T-cell (primary cell): ENCODE results near the gene ZKSCAN1. TPM values are rescaled to one million over a fixed set of nuclear protein-coding genes. Genes with fewer than 3 reads are reported as not detected.
A peak's percentile ranks its signal among the peaks of the same experiment; 100 is the strongest.
"Not testable (repeated sequence)": the region's sequence is repeated elsewhere in the genome, so short reads cannot be mapped to it uniquely, and the experiment has no call there.

Experiments
- ATAC-seq, 4 experiments: fragments of 200-7000 bp in 3 of 4; fragments of 150-1000 bp in 1 of 4; cut with Tn5 transposase; replicated peaks in 1 of 4; 1 replicate in 3 of 4; 2 replicates in 1 of 4; pipeline ENCODE4 v1.10.0; 2021; ENCODE audit warnings: moderate library complexity in 3 of 4, mild to moderate bottlenecking in 2 of 4, moderate number of reproducible peaks in 1 of 4
- CTCF ChIA-PET, 2 donors: fragments of 300-600 bp; sonication (Branson Sonifier 250); formaldehyde crosslinking; loops; one replicate each; lab custom pipeline; 2022; ENCODE audit warnings: antibody characterized with exemption in 2 of 2; lab: Charles Lee
- POLR2A ChIA-PET, 2 donors: fragments of 300-600 bp; sonication (Branson Sonifier 250); formaldehyde crosslinking; loops; one replicate each; lab custom pipeline; 2022; ENCODE audit warnings: antibody characterized with exemption in 2 of 2; lab: Charles Lee
- DNase-seq, 35 experiments: peaks; one replicate each; pipeline versions ENCODE4 v3.0.0 to v3.0.0-alpha.2; 2013 to 2023
- H3K27ac ChIP-seq: one replicate; pipeline ENCODE4 v1.5.1; 2013; ENCODE audit warnings: low read length
- H3K27me3 ChIP-seq, 2 experiments: replicated peaks in 1 of 2; 1 replicate in 1 of 2; 2 replicates in 1 of 2; pipeline versions ENCODE4 v1.6.1 to v1.7.0; 2013; ENCODE audit warnings: low read length in 1 of 2, mixed read lengths in 1 of 2; ENCODE audit not compliant: control insufficient read depth in 2 of 2, insufficient read depth in 2 of 2; ENCODE audit errors: extremely low read depth in 1 of 2
- H3K36me3 ChIP-seq, 2 donors: 1 replicate in 1 of 2; 2 replicates in 1 of 2; pipeline versions ENCODE4 v1.6.1 to v1.7.0; 2013; ENCODE audit warnings: low read length in 1 of 2; ENCODE audit not compliant: control insufficient read depth in 2 of 2, insufficient read depth in 1 of 2; ENCODE audit errors: extremely low read depth in 1 of 2
- H3K4me1 ChIP-seq, 2 experiments: 1 replicate in 1 of 2; 2 replicates in 1 of 2; pipeline versions ENCODE4 v1.6.1 to v1.7.0; 2013; ENCODE audit warnings: low read length in 2 of 2, mixed read lengths in 1 of 2; ENCODE audit not compliant: insufficient read depth in 2 of 2, control insufficient read depth in 1 of 2; ENCODE audit errors: extremely low read depth in 1 of 2
- H3K4me3 ChIP-seq, 2 donors: 1 replicate in 1 of 2; 2 replicates in 1 of 2; pipeline versions ENCODE4 v1.5.1 to v1.7.0; 2013; ENCODE audit warnings: mild to moderate bottlenecking in 2 of 2, low read length in 1 of 2, moderate library complexity in 1 of 2; ENCODE audit not compliant: control insufficient read depth in 1 of 2; ENCODE audit errors: extremely low read depth in 1 of 2
- H3K9me3 ChIP-seq: 2 replicates; pipeline ENCODE4 v1.7.0; 2013
- H3K27ac Mint-ChIP-seq, 2 donors: one replicate each; pipeline ENCODE4 v1.8.0; 2020 to 2021; ENCODE audit warnings: mild to moderate bottlenecking in 2 of 2, mixed read lengths in 2 of 2
- H3K27me3 Mint-ChIP-seq, 2 donors: one replicate each; pipeline ENCODE4 v1.8.0; 2021 to 2022; ENCODE audit warnings: mixed read lengths in 2 of 2
- H3K36me3 Mint-ChIP-seq: one replicate; pipeline ENCODE4 v1.8.0; 2021; ENCODE audit warnings: mixed read lengths
- H3K4me1 Mint-ChIP-seq, 3 donors: one replicate each; pipeline ENCODE4 v1.8.0; 2020 to 2022; ENCODE audit warnings: mixed read lengths in 3 of 3, mild to moderate bottlenecking in 1 of 3
- H3K4me3 Mint-ChIP-seq, 3 donors: one replicate each; pipeline ENCODE4 v1.8.0; 2020 to 2022; ENCODE audit warnings: mild to moderate bottlenecking in 3 of 3, mixed read lengths in 3 of 3, moderate library complexity in 3 of 3
- H3K9me3 Mint-ChIP-seq, 3 donors: one replicate each; pipeline ENCODE4 v1.8.0; 2020 to 2022; ENCODE audit warnings: mixed read lengths in 3 of 3
- WGBS: methylation state at CpG from one replicate; pipeline ENCODE4 v1.1.5; 2013; ENCODE audit warnings: missing lambda C conversion rate; ENCODE audit not compliant: insufficient coverage; 5-methylcytosine and 5-hydroxymethylcytosine counted together
- total RNA-seq, 35 experiments: library from RNA in 6 of 35; stranded (reverse) in 6 of 35; fragments of 120-200 nt in 1 of 35; gene quantifications; one replicate each; pipeline versions ENCODE4 v1.2.1 to v1.2.4 and lab custom pipeline; 2013 to 2026

Gene ZKSCAN1
- total RNA-seq, result 10 to 100 TPM; 60.7 to 94.0 (median 86.8) TPM
- total RNA-seq (2013), result 65.9 TPM
- 62.4 to 210 (median 114) reads per million in 29 experiments for total RNA-seq (lab: John Stamatoyannopoulos, UW)

- Mint-ChIP-seq H3K36me3 (peaks cover 6% of the 10 kb centered on the region), H3K27me3 (no peaks in the 10 kb centered on the region), H3K4me3 (peak within 1 kb of the TSS; percentile 91 to 94 (median 92)), H3K27ac (peak within 1 kb of the TSS; percentile 92 to 95), H3K9me3 (no peaks in the 10 kb centered on the region), H3K4me1 (peaks cover 41 to 52% (median 47%) of the 10 kb centered on the region in 3 donors)
- peak within 1 kb of the TSS; percentile 90 to 96 for H3K4me3 ChIP-seq
- ChIA-PET CTCF (interaction anchor here (0.5 to 1.7 kb wide), 7 partner anchors 19 to 1382 kb away, joined by 3 to 5 read pairs (median 3); no protein-coding TSS in a partner anchor), POLR2A (interaction anchor here (0.5 to 1.0 kb wide), 5 partner anchors 35 to 511 kb away, joined by 3 to 7 read pairs (median 4); no protein-coding TSS in a partner anchor)
- peaks cover 10 to 27% of the 10 kb centered on the region in 2 experiments for H3K4me1 ChIP-seq
- peaks cover 0 to 2% of the 10 kb centered on the region in 2 experiments for H3K27me3 ChIP-seq
- no peaks in the 10 kb centered on the region for H3K9me3 ChIP-seq
- peak; percentile 65 to 94 (median 80) for DNase-seq
- ATAC-seq, result peak; percentile 94 to 98 (median 96)
- peaks cover 0 to 7% of the 10 kb centered on the region in 2 donors for H3K36me3 ChIP-seq
- under 1% methylated on average over 47 of the region's 70 CpGs for WGBS
- peak within 1 kb of the TSS; percentile 89 for H3K27ac ChIP-seq
These were observed at the start of gene ZKSCAN1 for GRCh38 chr7:100015232-100016214. Gene ZKSCAN1 (plus strand): TSS chr7:100015596. CDS start chr7:100023507, 7,911 bp downstream.

GRCh38 chr7:99969298-99969697 is 46.1 kb upstream of the ZKSCAN1 start:
- POLR2A ChIA-PET, result no interaction called here

GRCh38 chr7:99969813-99970212 is 45.6 kb upstream of the ZKSCAN1 start:
- WGBS, result no CpG with 5 or more reads among the region's 1 CpG
- H3K4me3 ChIP-seq, H3K9me3 ChIP-seq, H3K36me3 Mint-ChIP-seq, ATAC-seq, H3K4me1 ChIP-seq, H3K4me1 Mint-ChIP-seq, H3K4me3 Mint-ChIP-seq, H3K36me3 ChIP-seq, POLR2A ChIA-PET, H3K9me3 Mint-ChIP-seq, DNase-seq, H3K27ac Mint-ChIP-seq, H3K27ac ChIP-seq: not testable (repeated sequence)
- peaks cover 28 to 41% of the 10 kb centered on the region in 2 donors for H3K27me3 Mint-ChIP-seq
- peaks cover 0 to 29% of the 10 kb centered on the region in 2 experiments for H3K27me3 ChIP-seq
- CTCF ChIA-PET, result interaction anchor here in 1 of 2 donors (0.5 to 0.8 kb wide), 3 partner anchors 14 to 1650 kb away, joined by 3 to 5 read pairs (median 3); no protein-coding TSS in a partner anchor

More at GRCh38 chr7:99969298-99969697, 46.1 kb upstream of the ZKSCAN1 start:
- Histone ChIP-seq H3K4me3 (no peak overlapping the region), H3K9me3 (no peaks in the 10 kb centered on the region), H3K27ac (no peak overlapping the region), H3K36me3 (no peaks in the 10 kb centered on the region), H3K4me1 (no peaks in the 10 kb centered on the region), H3K27me3 (peaks cover 0 to 29% of the 10 kb centered on the region in 2 experiments)
- Mint-ChIP-seq H3K9me3 (no peaks in the 10 kb centered on the region), H3K27ac (no peak overlapping the region), H3K4me3 (no peak overlapping the region), H3K36me3 (no peaks in the 10 kb centered on the region), H3K4me1 (no peaks in the 10 kb centered on the region), H3K27me3 (peaks cover 34 to 46% of the 10 kb centered on the region in 2 donors)
- DNase-seq, result no peak
- no peak for ATAC-seq
- CTCF ChIA-PET, result interaction anchor here in 1 of 2 donors (0.5 to 0.8 kb wide), 3 partner anchors 13 to 1651 kb away, joined by 3 to 5 read pairs (median 3); no protein-coding TSS in a partner anchor
- WGBS, result 87% methylated on average over 3 of the region's 3 CpGs

GRCh38 chr7:99971242-99971641 is 44.2 kb upstream of the ZKSCAN1 start:
- no peaks in the 10 kb centered on the region for H3K9me3 Mint-ChIP-seq
- Histone ChIP-seq H3K27me3 (peaks cover 0 to 35% of the 10 kb centered on the region in 2 experiments), H3K4me3 (no peak overlapping the region), H3K4me1 (no peaks in the 10 kb centered on the region), H3K27ac (no peak overlapping the region), H3K9me3 (no peaks in the 10 kb centered on the region), H3K36me3 (no peaks in the 10 kb centered on the region)
- 25% methylated on average over 2 of the region's 4 CpGs for WGBS
- H3K4me1 Mint-ChIP-seq, result no peaks in the 10 kb centered on the region
- ATAC-seq, result no peak
- H3K27me3 Mint-ChIP-seq, result peaks cover 28 to 40% of the 10 kb centered on the region in 2 donors
- no peak overlapping the region for H3K27ac Mint-ChIP-seq
- ChIA-PET CTCF (interaction anchor here in 1 of 2 donors (0.6 kb wide), 1 partner anchor 655 kb away, joined by 4 read pairs; no protein-coding TSS in a partner anchor), POLR2A (no interaction called here)
- no peaks in the 10 kb centered on the region for H3K36me3 Mint-ChIP-seq
- no peak for DNase-seq
- no peak overlapping the region for H3K4me3 Mint-ChIP-seq

- CTCF ChIA-PET, ATAC-seq, H3K4me3 ChIP-seq, POLR2A ChIA-PET, H3K4me3 Mint-ChIP-seq, H3K9me3 ChIP-seq, H3K4me1 Mint-ChIP-seq, H3K9me3 Mint-ChIP-seq, H3K4me1 ChIP-seq, H3K36me3 Mint-ChIP-seq, DNase-seq, H3K27ac Mint-ChIP-seq, H3K27ac ChIP-seq, H3K36me3 ChIP-seq: not testable (repeated sequence)
- WGBS, result no CpG with 5 or more reads among the region's 7 CpGs
- H3K27me3 Mint-ChIP-seq, result peaks cover 15 to 34% of the 10 kb centered on the region in 2 donors
- H3K27me3 ChIP-seq, result peaks cover 0 to 30% of the 10 kb centered on the region in 2 experiments
These were observed 41.6 kb upstream of the ZKSCAN1 start for GRCh38 chr7:99973817-99974216.

GRCh38 chr7:99974681-99975080 is 40.7 kb upstream of the ZKSCAN1 start:
- ATAC-seq, result no peak
- Mint-ChIP-seq H3K27ac (no peak overlapping the region), H3K4me3 (no peak overlapping the region), H3K9me3 (no peaks in the 10 kb centered on the region), H3K27me3 (peaks cover 15 to 41% of the 10 kb centered on the region in 2 donors), H3K36me3 (no peaks in the 10 kb centered on the region), H3K4me1 (peaks cover 0 to 1% (median 0%) of the 10 kb centered on the region in 3 donors)
- ChIA-PET POLR2A (no interaction called here), CTCF (no interaction called here)
- H3K27ac ChIP-seq, result no peak overlapping the region
- no peaks in the 10 kb centered on the region for H3K9me3 ChIP-seq
- no peak for DNase-seq
- WGBS, result no CpG with 5 or more reads among the region's 1 CpG
- H3K27me3 ChIP-seq, result peaks cover 0 to 34% of the 10 kb centered on the region in 2 experiments
- H3K4me1 ChIP-seq, result no peaks in the 10 kb centered on the region
- no peak overlapping the region for H3K4me3 ChIP-seq
- no peaks in the 10 kb centered on the region for H3K36me3 ChIP-seq
